Muscle layer of colon (tissue), 2 donors: ENCODE data around the gene JMY.
"Not testable (repeated sequence)": the region's sequence is repeated elsewhere in the genome, so short reads cannot be mapped to it uniquely, and the experiment has no call there.

Experiments
- H3K27ac ChIP-seq: one replicate; pipeline ENCODE4 v1.7.0; 2013; ENCODE audit warnings: low read depth, mild to moderate bottlenecking, low read length, moderate library complexity
- H3K27me3 ChIP-seq, 2 donors: one replicate each; pipeline ENCODE4 v1.7.0; 2013; ENCODE audit warnings: low read length in 2 of 2, mild to moderate bottlenecking in 2 of 2; ENCODE audit not compliant: insufficient read depth in 2 of 2, control insufficient read depth in 1 of 2
- H3K36me3 ChIP-seq: one replicate; pipeline ENCODE4 v1.7.0; 2013; ENCODE audit warnings: mild to moderate bottlenecking, low read length; ENCODE audit not compliant: insufficient read depth
- H3K4me1 ChIP-seq: one replicate; pipeline ENCODE4 v1.7.0; 2013; ENCODE audit warnings: mild to moderate bottlenecking, low read length; ENCODE audit not compliant: insufficient read depth
- H3K4me3 ChIP-seq, 2 donors: one replicate each; pipeline ENCODE4 v1.7.0; 2013; ENCODE audit warnings: low read length in 2 of 2, low read depth in 1 of 2, mild to moderate bottlenecking in 1 of 2, moderate library complexity in 1 of 2
- H3K9ac ChIP-seq: one replicate; pipeline ENCODE4 v1.7.0; 2013; ENCODE audit warnings: low read length
- H3K9me3 ChIP-seq: one replicate; pipeline ENCODE4 v1.7.0; 2013; ENCODE audit warnings: mild to moderate bottlenecking, low read length
- donor health status: abdominal sarcoma.
- donor health status: Adenocarcinoma of cecum.

Gene JMY

GRCh38 chr5:79237740-79238560 is 2.0 kb downstream of the JMY start:
- no peaks in the 10 kb centered on the region for H3K4me1 ChIP-seq
- H3K4me3 ChIP-seq = peak overlapping the region; percentile 97 to 98
- no peaks in the 10 kb centered on the region for H3K36me3 ChIP-seq
- H3K27ac ChIP-seq = peak overlapping the region; percentile 97
- no peaks in the 10 kb centered on the region for H3K27me3 ChIP-seq
- no peaks in the 10 kb centered on the region for H3K9me3 ChIP-seq
- peak overlapping the region; percentile 91 for H3K9ac ChIP-seq

GRCh38 chr5:79240561-79240960 is 4.6 kb downstream of the JMY start:
- Histone ChIP-seq H3K9me3 (no peaks in the 10 kb centered on the region), H3K27me3 (no peaks in the 10 kb centered on the region), H3K9ac (no peak overlapping the region), H3K4me1 (peaks cover 11% of the 10 kb centered on the region), H3K27ac (no peak overlapping the region), H3K4me3 (no peak overlapping the region), H3K36me3 (no peaks in the 10 kb centered on the region)

GRCh38 chr5:79241535-79241979 is 5.6 kb downstream of the JMY start:
- Histone ChIP-seq H3K4me1 (peaks cover 11% of the 10 kb centered on the region), H3K9me3 (no peaks in the 10 kb centered on the region)

GRCh38 chr5:79242242-79243039 is 6.5 kb downstream of the JMY start:
- Histone ChIP-seq H3K27me3 (no peaks in the 10 kb centered on the region), H3K9ac (no peak overlapping the region), H3K9me3 (no peaks in the 10 kb centered on the region), H3K4me3 (no peak overlapping the region), H3K4me1 (peaks cover 11% of the 10 kb centered on the region), H3K27ac (no peak overlapping the region), H3K36me3 (no peaks in the 10 kb centered on the region)

More at GRCh38 chr5:79241535-79241979, 5.6 kb downstream of the JMY start:
- Histone ChIP-seq H3K36me3 (no peaks in the 10 kb centered on the region), H3K4me3 (no peak overlapping the region), H3K9ac (no peak overlapping the region), H3K27ac (no peak overlapping the region), H3K27me3 (no peaks in the 10 kb centered on the region)

- H3K4me1 ChIP-seq = peaks cover 11% of the 10 kb centered on the region
- H3K9ac ChIP-seq = no peak overlapping the region
- no peak overlapping the region for H3K4me3 ChIP-seq
- no peaks in the 10 kb centered on the region for H3K27me3 ChIP-seq
- no peaks in the 10 kb centered on the region for H3K36me3 ChIP-seq
- H3K27ac ChIP-seq = no peak overlapping the region
- no peaks in the 10 kb centered on the region for H3K9me3 ChIP-seq
Observed at GRCh38 chr5:79243224-79243623, 7.3 kb downstream of the JMY start.

- H3K27ac ChIP-seq, H3K4me3 ChIP-seq, H3K36me3 ChIP-seq, H3K9me3 ChIP-seq, H3K9ac ChIP-seq, H3K27me3 ChIP-seq: not testable (repeated sequence)
- peaks cover 18% of the 10 kb centered on the region for H3K4me1 ChIP-seq
Observed at GRCh38 chr5:79254067-79254466, 18.1 kb downstream of the JMY start.

- H3K27me3 ChIP-seq = no peaks in the 10 kb centered on the region
Observed at GRCh38 chr5:79255786-79256557, 20.0 kb downstream of the JMY start.

GRCh38 chr5:79256563-79256962 is 20.6 kb downstream of the JMY start:
- Histone ChIP-seq H3K27ac (no peak overlapping the region), H3K36me3 (no peaks in the 10 kb centered on the region), H3K27me3 (no peaks in the 10 kb centered on the region), H3K4me3 (no peak overlapping the region), H3K4me1 (peaks cover 20% of the 10 kb centered on the region), H3K9ac (no peak overlapping the region), H3K9me3 (no peaks in the 10 kb centered on the region)

More at GRCh38 chr5:79255786-79256557, 20.0 kb downstream of the JMY start:
- Histone ChIP-seq H3K27ac (no peak overlapping the region), H3K4me1 (peaks cover 20% of the 10 kb centered on the region), H3K9ac (no peak overlapping the region), H3K36me3 (no peaks in the 10 kb centered on the region), H3K9me3 (no peaks in the 10 kb centered on the region), H3K4me3 (no peak overlapping the region)

GRCh38 chr5:79257314-79257713 is 21.4 kb downstream of the JMY start:
- H3K36me3 ChIP-seq = no peaks in the 10 kb centered on the region
- no peaks in the 10 kb centered on the region for H3K9me3 ChIP-seq

GRCh38 chr5:79258801-79259200 is 22.9 kb downstream of the JMY start:
- no peak overlapping the region for H3K27ac ChIP-seq
- H3K36me3 ChIP-seq = no peaks in the 10 kb centered on the region
- no peaks in the 10 kb centered on the region for H3K9me3 ChIP-seq
- H3K4me1 ChIP-seq = peaks cover 20% of the 10 kb centered on the region
- no peak overlapping the region for H3K4me3 ChIP-seq
- H3K27me3 ChIP-seq = no peaks in the 10 kb centered on the region
- H3K9ac ChIP-seq = no peak overlapping the region

More at GRCh38 chr5:79257314-79257713, 21.4 kb downstream of the JMY start:
- Histone ChIP-seq H3K4me3 (no peak overlapping the region), H3K4me1 (peaks cover 20% of the 10 kb centered on the region), H3K27ac (no peak overlapping the region), H3K9ac (no peak overlapping the region), H3K27me3 (no peaks in the 10 kb centered on the region)

- Histone ChIP-seq H3K27ac (no peak overlapping the region), H3K9ac (no peak overlapping the region), H3K4me1 (peaks cover 20% of the 10 kb centered on the region), H3K9me3 (no peaks in the 10 kb centered on the region), H3K36me3 (no peaks in the 10 kb centered on the region), H3K27me3 (no peaks in the 10 kb centered on the region), H3K4me3 (no peak overlapping the region)
Observed at GRCh38 chr5:79259383-79259782, 23.5 kb downstream of the JMY start.
